Kidney (tissue), 14 donors: ENCODE results near the gene MCOLN2. TPM values are rescaled to one million over a fixed set of nuclear protein-coding genes. Genes with fewer than 3 reads are reported as not detected.

Source experiments
- DNase-seq, 5 donors: peaks; one replicate each; pipeline ENCODE4 v3.0.0-alpha.2; 2013 to 2020
- FAIRE-seq: peaks from 2 replicates; lab custom pipeline; 2012; peaks lifted over from hg19 to GRCh38; lab: Jason Lieb, UNC
- H3K27ac ChIP-seq, 2 donors: one replicate each; pipeline ENCODE4 v1.7.0; 2013; ENCODE audit warnings: low read depth in 2 of 2, low read length in 2 of 2, inconsistent platforms in 1 of 2
- H3K27me3 ChIP-seq: one replicate; pipeline ENCODE4 v1.7.1; 2013; ENCODE audit warnings: low read length, inconsistent platforms; ENCODE audit not compliant: control insufficient read depth, insufficient read depth
- H3K36me3 ChIP-seq, 3 donors: one replicate each; pipeline versions ENCODE4 v1.7.0 to v1.7.1; 2013; ENCODE audit warnings: low read length in 3 of 3, control low read depth in 1 of 3, inconsistent platforms in 1 of 3; ENCODE audit not compliant: insufficient read depth in 3 of 3, control insufficient read depth in 2 of 3
- H3K4me1 ChIP-seq, 3 donors: one replicate each; pipeline versions ENCODE4 v1.7.0 to v1.7.1; 2013; ENCODE audit warnings: low read length in 3 of 3, inconsistent platforms in 1 of 3, low read depth in 1 of 3; ENCODE audit not compliant: control insufficient read depth in 2 of 3, insufficient read depth in 2 of 3
- H3K4me3 ChIP-seq, 3 donors: one replicate each; pipeline versions ENCODE4 v1.7.0 to v1.8.1; 2013; ENCODE audit warnings: low read length in 3 of 3, control low read depth in 1 of 3, inconsistent platforms in 1 of 3
- H3K9ac ChIP-seq, 3 donors: one replicate each; pipeline versions ENCODE4 v1.7.0 to v1.7.1; 2013; ENCODE audit warnings: low read length in 3 of 3, control low read depth in 1 of 3, inconsistent platforms in 1 of 3
- H3K9me3 ChIP-seq, 3 donors: one replicate each; pipeline versions ENCODE4 v1.7.0 to v1.7.1; 2013; ENCODE audit warnings: low read length in 3 of 3, control low read depth in 1 of 3, inconsistent platforms in 1 of 3; ENCODE audit not compliant: control insufficient read depth in 2 of 3, insufficient read depth in 1 of 3
- intact Hi-C: fragments of 100-400 bp; cut with DNase I; formaldehyde crosslinking; loops from one replicate; pipeline ENCODE4 v1.11.1; 2022
- polyA plus RNA-seq: library from polyadenylated mRNA; stranded (reverse); fragments of 350-450 nt; fragmentation: Illumina TruSeq; extraction: RNeasy Lipid Tissue Mini Kit (QIAGEN cat#74804); gene quantifications from one replicate; pipeline ENCODE4 v1.2.3, GENCODE V29; 2014; ENCODE audit warnings: low read depth, low replicate concordance; ENCODE audit not compliant: insufficient read depth
- total RNA-seq: library from RNA; stranded (reverse); fragmentation: NEBNext Ultra II Directional; extraction: Animal tissue kit (Norgen Biotek cat#: 25700); gene quantifications from one replicate; pipeline ENCODE4 v1.2.1, GENCODE V29; 2021
- TF ChIP-seq, protein P1 (sequence below): IDR thresholded peaks from 3 replicates; pipeline ENCODE4 v1.5.1; 2012; ENCODE audit warnings: mild to moderate bottlenecking, moderate library complexity, borderline replicate concordance; ENCODE audit not compliant: insufficient read depth; ENCODE audit errors: extremely low read depth
- donor health status: control.
- donor health status: control.
- donor health status: control.
- donor health status: control.
- donor health status: control.
- donor health status: DM: yes; HTN: yes; CAD: no.
- donor health status: Normal renal cell carcinoma (clear cell type).

MCOLN2 gene
- total and polyA plus RNA-seq, 2 donors from 2014 or later = 0.56 to 3.1 TPM

- no peak for FAIRE-seq
- intact Hi-C loops = no loop called here
Measured at GRCh38 chr1:84973498-84974334, 23.2 kb downstream of the MCOLN2 start.

GRCh38 chr1:84972377-84972987 lies 24.4 kb downstream of the MCOLN2 start:
- Histone ChIP-seq H3K9me3 (no peaks in the 10 kb centered on the region), H3K4me3 (no peak overlapping the region), H3K4me1 (peaks cover 0 to 6% (median 0%) of the 10 kb centered on the region in 3 donors), H3K9ac (no peak overlapping the region), H3K27ac (no peak overlapping the region), H3K27me3 (no peaks in the 10 kb centered on the region), H3K36me3 (no peaks in the 10 kb centered on the region)
- TF ChIP-seq, protein P1, sequence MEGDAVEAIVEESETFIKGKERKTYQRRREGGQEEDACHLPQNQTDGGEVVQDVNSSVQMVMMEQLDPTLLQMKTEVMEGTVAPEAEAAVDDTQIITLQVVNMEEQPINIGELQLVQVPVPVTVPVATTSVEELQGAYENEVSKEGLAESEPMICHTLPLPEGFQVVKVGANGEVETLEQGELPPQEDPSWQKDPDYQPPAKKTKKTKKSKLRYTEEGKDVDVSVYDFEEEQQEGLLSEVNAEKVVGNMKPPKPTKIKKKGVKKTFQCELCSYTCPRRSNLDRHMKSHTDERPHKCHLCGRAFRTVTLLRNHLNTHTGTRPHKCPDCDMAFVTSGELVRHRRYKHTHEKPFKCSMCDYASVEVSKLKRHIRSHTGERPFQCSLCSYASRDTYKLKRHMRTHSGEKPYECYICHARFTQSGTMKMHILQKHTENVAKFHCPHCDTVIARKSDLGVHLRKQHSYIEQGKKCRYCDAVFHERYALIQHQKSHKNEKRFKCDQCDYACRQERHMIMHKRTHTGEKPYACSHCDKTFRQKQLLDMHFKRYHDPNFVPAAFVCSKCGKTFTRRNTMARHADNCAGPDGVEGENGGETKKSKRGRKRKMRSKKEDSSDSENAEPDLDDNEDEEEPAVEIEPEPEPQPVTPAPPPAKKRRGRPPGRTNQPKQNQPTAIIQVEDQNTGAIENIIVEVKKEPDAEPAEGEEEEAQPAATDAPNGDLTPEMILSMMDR = no peak
- FAIRE-seq (no peak), DNase-seq (no peak)
- intact Hi-C loops = no loop called here

More at GRCh38 chr1:84973498-84974334, 23.2 kb downstream of the MCOLN2 start:
- H3K36me3 ChIP-seq = no peaks in the 10 kb centered on the region
- H3K27ac ChIP-seq = no peak overlapping the region
- no peaks in the 10 kb centered on the region for H3K9me3 ChIP-seq
- peaks cover 0 to under 1% (median 0%) of the 10 kb centered on the region in 3 donors for H3K4me1 ChIP-seq
- no peak overlapping the region for H3K9ac ChIP-seq
- no peaks in the 10 kb centered on the region for H3K27me3 ChIP-seq
- no peak for DNase-seq
- H3K4me3 ChIP-seq = no peak overlapping the region
- TF ChIP-seq, protein P1 = no peak

DNA sequence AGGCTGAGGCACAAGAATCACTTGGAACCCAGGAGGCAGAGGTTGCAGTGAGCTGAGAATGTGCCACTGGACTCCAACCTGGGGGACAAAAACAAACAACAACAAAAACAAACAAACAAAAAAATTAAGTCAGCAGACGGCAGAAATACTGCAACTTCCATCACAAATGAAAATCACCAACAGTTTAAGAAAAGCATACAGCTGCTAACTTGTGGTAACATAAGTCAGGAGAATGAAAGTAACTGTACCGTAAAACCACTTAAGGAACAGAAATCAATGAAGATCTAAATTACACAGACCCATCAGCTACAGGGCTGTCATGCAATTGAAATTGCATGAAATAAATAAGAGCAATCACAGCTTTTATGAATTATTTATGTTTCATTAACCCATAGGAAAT lies 25.0 kb downstream of the MCOLN2 start:
- H3K4me3 ChIP-seq = no peak overlapping the region
- TF ChIP-seq, protein P1 = no peak

More for the DNA sequence above, 25.0 kb downstream of the MCOLN2 start:
- no peaks in the 10 kb centered on the region for H3K36me3 ChIP-seq
- H3K27ac ChIP-seq = no peak overlapping the region
- FAIRE-seq (no peak), DNase-seq (no peak)
- H3K4me1 ChIP-seq = peaks cover 0 to 6% (median 0%) of the 10 kb centered on the region in 3 donors
- intact Hi-C loops = no loop called here
- no peaks in the 10 kb centered on the region for H3K9me3 ChIP-seq
- no peak overlapping the region for H3K9ac ChIP-seq
- no peaks in the 10 kb centered on the region for H3K27me3 ChIP-seq
